HG03066 (cell line): ENCODE measurements around the gene PBRM1.

Experiments used
- ATAC-seq: cut with Tn5 transposase; IDR thresholded peaks from one replicate; pipeline ENCODE4 v1.9.1; 2021; ENCODE audit warnings: low read depth; ENCODE audit not compliant: unreplicated experiment

The PBRM1 gene

DNA sequence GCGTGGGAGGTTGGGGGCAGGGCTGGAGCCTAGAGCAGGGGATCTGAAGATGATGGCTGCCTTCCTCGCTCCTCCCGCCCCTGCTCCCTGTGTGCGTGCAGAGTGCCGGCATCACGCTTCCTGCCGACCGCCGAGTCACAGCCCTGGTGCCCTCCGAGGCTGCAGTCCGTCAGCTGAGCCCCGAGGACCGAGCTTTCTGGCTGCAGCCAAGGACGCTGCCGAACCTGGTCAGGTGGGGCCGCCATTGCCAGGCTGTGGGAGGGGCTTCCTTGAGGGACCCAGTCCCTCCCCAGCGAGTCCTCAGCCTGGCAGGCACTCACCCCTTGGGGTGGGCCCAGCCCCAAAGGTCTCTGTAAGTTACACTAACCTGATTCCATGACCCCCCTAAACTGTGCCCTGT, 173.0 kb downstream of the PBRM1 start:
- no peak for ATAC-seq

- no peak for ATAC-seq
Measured at GRCh38 chr3:52512105-52512504, 173.6 kb downstream of the PBRM1 start.

DNA sequence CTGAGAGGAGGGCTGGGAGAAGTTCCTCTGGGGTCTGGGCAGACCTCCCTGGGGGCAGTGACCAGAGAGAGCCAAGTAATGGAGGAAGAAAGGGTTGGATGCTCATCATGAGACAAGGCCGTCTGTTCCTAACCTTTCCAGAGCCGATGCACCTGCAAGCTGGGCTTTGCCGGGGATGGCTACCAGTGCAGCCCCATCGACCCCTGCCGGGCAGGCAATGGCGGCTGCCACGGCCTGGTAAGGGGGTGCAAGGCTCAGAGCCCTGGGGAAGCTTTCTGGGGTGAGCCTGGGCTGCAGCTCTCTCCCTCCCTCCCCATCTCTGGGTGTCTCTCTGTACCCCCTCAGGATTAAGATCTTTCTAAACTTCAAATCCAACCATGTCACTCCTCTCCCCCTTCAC, 174.2 kb downstream of the PBRM1 start:
- ATAC-seq: no peak

GRCh38 chr3:52509753-52510328, 175.9 kb downstream of the PBRM1 start:
- ATAC-seq: no peak

GRCh38 chr3:52507359-52507758, 178.4 kb downstream of the PBRM1 start:
- no peak for ATAC-seq

- ATAC-seq: no peak
Measured at GRCh38 chr3:52506266-52506966, 179.3 kb downstream of the PBRM1 start.

- ATAC-seq: no peak
Measured at GRCh38 chr3:52504977-52505376, 180.7 kb downstream of the PBRM1 start.

DNA sequence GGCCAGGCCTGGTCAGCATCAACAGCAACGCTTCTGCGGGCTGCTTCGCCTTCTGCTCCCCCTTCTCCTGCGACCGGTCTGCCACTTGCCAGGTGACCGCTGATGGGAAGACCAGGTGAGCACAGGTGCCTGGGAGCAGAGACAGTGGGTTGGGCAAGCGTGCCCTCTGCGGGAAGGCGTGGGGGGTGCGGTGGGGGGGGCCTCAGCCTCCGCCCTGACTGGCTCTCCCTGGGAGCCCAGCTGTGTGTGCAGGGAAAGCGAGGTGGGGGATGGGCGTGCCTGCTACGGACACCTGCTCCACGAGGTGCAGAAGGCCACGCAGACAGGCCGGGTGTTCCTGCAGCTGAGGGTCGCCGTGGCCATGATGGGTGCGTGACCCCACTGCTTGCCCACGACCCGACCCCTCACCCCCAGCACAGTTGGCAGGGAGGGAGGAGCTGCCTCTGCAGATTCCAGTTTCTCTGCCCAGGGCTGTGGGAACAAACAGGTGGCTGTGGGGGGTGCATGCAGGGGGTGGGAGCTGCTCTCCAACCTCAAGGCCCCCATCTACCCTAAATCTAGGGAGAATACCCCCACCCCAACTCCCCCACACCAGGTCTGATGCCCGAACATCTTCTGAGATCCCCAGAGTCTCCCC, 181.8 kb downstream of the PBRM1 start:
- ATAC-seq: no peak

- no peak for ATAC-seq
Measured at GRCh38 chr3:52502808-52503350, 182.8 kb downstream of the PBRM1 start.

- ATAC-seq: no peak
Measured at GRCh38 chr3:52502001-52502400, 183.7 kb downstream of the PBRM1 start.

- ATAC-seq: no peak
Measured at GRCh38 chr3:52501046-52501445, 184.7 kb downstream of the PBRM1 start.

- ATAC-seq: no peak
Measured at GRCh38 chr3:52498137-52499054, 187.3 kb downstream of the PBRM1 start.

GRCh38 chr3:52495777-52496602, 189.7 kb downstream of the PBRM1 start:
- no peak for ATAC-seq
